HAP-1 (cell line): ENCODE data around the gene HMCES.
"Not testable (repeated sequence)": the region's sequence is repeated elsewhere in the genome, so short reads cannot be mapped to it uniquely, and the experiment has no call there.

Experiments
- DNase-seq, 2 experiments: peaks; one replicate each; pipeline ENCODE4 v3.0.0-alpha.2; 2016 to 2020; ENCODE audit warnings: low spot score in 2 of 2
- H3K27me3 ChIP-seq: fragments of 250-450 bp; sonication (Bioruptor Pico); 2 replicates; pipeline ENCODE4 v1.5.1; 2020; ENCODE audit warnings: low read depth, mild to moderate bottlenecking, moderate library complexity
- H3K36me3 ChIP-seq: fragments of 250-450 bp; sonication (Bioruptor Pico); replicated peaks from 2 replicates; pipeline ENCODE4 v1.5.1; 2020; ENCODE audit warnings: mild to moderate bottlenecking
- H3K4me1 ChIP-seq: fragments of 250-450 bp; sonication (Bioruptor Pico); 2 replicates; pipeline ENCODE4 v1.5.1; 2020; ENCODE audit warnings: mild to moderate bottlenecking
- H3K4me3 ChIP-seq: fragments of 250-450 bp; sonication (Bioruptor Pico); 2 replicates; pipeline ENCODE4 v1.5.1; 2020; ENCODE audit warnings: mild to moderate bottlenecking, moderate library complexity
- H3K9me3 ChIP-seq: fragments of 250-450 bp; sonication (Bioruptor Pico); 2 replicates; pipeline ENCODE4 v1.5.1; 2020; ENCODE audit warnings: mild to moderate bottlenecking, moderate library complexity
- in situ Hi-C: fragments of 300-500 bp; cut with MboI; formaldehyde crosslinking; loops from 3 replicates; pipeline ENCODE4 v1.14.3; 2020; ENCODE audit warnings: low sequenced_read_pairs, inconsistent platforms, mixed read lengths

Gene HMCES

DNA sequence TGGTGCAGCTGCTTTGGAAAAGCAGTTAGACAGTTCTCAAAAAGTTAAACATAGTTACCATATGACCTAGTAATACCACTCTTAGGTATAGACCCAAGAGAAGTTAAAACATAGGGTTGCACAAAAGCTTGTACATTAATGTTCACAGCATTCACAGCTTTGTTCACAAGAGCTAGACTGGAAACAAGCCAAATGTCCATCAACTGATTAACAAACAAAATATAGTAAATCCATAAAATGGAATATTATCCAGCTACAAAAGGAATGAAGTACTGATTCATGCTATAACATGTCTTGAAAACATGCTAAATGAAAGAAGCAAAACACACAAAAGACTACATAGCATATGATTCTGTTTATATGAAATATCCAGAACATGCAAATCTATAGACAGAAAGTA, 32.0 kb upstream of the HMCES start:
- in situ Hi-C loops = loop anchor here (5.0 kb wide), 1 partner anchor 274 kb away; no protein-coding TSS in a partner anchor

DNA sequence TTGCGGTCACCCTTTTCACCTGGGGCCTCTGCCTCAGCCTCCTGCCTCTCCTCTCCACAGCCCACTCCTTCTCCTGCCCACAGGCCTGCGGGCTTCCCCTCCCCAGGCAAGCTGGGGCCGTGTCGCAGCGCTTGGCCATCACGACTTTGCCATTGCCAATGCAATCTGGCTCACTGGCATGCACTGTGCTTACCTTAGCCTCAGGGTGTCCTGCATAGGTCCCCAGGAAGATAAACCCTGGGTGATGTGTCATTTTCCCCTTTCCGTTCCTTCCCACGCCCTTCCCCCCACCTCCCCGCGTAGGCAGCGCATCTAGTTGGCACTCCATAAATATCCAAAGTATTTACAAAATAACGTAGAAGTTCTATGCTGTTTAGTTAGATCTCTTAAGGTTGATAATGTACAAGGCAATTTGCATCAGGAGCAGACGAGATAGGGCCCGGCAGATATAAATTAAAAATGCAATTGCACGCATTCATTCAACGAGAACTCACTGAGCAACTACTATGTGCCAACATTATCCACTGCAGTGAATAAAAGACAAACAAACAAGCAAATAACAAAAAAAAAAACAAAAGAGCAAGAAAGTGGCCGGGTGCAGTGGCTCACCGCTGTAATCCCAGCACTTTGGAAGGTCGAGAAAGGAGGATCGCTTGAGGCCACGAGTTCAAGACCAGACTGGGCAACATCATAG, 30.2 kb upstream of the HMCES start:
- Histone ChIP-seq H3K36me3 (peaks cover 21% of the 10 kb centered on the region), H3K27me3 (no peaks in the 10 kb centered on the region), H3K4me1 (peaks cover 3% of the 10 kb centered on the region), H3K4me3 (peak overlapping the region; percentile 94), H3K9me3 (no peaks in the 10 kb centered on the region)
- in situ Hi-C loops = loop anchor here (5.0 kb wide), 1 partner anchor 276 kb away; no protein-coding TSS in a partner anchor
- no peak for DNase-seq

More for the DNA sequence above, 32.0 kb upstream of the HMCES start:
- no peak for DNase-seq
- no peak overlapping the region for H3K4me3 ChIP-seq
- H3K27me3 ChIP-seq = no peaks in the 10 kb centered on the region
- H3K36me3 ChIP-seq = peaks cover 4% of the 10 kb centered on the region
- H3K4me1 ChIP-seq = peaks cover 3% of the 10 kb centered on the region
- H3K9me3 ChIP-seq = no peaks in the 10 kb centered on the region

DNA sequence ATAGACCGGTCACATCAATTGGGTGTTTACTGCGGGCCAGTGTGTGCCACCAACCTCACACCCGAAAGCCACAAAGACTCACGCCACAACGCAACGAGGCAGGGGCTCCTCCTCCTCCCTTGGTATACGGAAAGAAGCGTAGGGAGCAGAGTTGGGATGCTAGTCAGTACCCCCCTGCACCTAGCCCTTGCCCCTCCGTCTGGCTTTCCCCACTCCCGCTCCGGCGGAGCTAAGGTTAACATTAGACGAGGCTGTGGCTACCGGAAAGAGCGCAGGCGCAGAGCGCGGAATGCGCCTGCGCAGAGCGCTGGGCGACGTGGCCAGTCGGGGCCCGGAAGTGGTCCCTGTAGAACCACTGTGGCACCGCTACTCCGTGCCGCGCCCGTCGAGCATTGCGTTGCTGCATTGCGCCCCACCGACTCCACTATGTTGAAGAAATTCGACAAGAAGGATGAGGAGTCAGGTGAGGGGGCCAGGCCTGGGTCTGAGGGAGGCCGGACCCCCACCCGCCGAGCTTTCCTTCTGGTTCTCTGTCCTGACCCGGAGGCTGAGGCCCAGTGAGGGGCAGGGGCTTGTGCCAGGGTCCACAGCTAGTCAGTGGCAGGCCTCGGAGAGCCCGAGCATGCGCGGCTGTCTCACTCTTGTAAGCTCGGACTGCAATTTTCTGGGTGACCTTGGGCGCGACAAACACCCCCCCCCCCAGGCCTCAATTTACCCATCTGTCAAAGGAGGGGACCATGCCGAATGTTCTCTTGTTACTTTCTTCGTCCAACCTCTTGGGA, 29.2 kb upstream of the HMCES start, which contains the start of gene COPG1:
TSS of gene COPG1 (plus strand) at position 323 of the 782 bp plus-strand sequence. CDS start at position 427, 104 bp downstream.
- Histone ChIP-seq H3K36me3 (peaks cover 27% of the 10 kb centered on the region), H3K9me3 (no peaks in the 10 kb centered on the region), H3K4me1 (peaks cover 3% of the 10 kb centered on the region), H3K27me3 (no peaks in the 10 kb centered on the region), H3K4me3 (peak within 1 kb of the TSS; percentile 94)
- DNase-seq = peak; percentile 80 to 89
- in situ Hi-C loops = loop anchor here (5.0 kb wide), 1 partner anchor 277 kb away; no protein-coding TSS in a partner anchor

DNA sequence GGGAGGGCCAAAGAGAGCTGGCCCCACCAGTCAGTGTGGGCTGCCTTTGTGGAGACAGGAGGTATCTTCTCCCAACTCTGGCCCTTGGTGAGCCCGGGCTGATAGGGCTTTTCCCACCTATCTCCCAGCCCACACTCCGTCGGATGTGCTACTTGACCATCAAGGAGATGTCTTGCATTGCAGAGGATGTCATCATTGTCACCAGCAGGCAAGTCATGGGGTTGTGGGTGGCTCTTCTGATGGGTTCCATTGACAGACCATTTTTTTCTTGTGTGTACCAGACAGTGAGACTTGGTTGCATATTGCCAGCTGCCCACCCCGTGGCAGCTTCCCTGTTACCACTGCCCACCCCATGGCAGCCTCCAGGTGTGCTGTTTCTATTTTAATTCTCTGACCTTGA, 25.9 kb upstream of the HMCES start:
- Histone ChIP-seq H3K4me3 (no peak overlapping the region), H3K36me3 (peaks cover 60% of the 10 kb centered on the region), H3K27me3 (no peaks in the 10 kb centered on the region), H3K4me1 (peaks cover 3% of the 10 kb centered on the region; the same call in 1 of the 2 replicates), H3K9me3 (no peaks in the 10 kb centered on the region)
- in situ Hi-C loops = no loop called here
- DNase-seq = no peak

DNA sequence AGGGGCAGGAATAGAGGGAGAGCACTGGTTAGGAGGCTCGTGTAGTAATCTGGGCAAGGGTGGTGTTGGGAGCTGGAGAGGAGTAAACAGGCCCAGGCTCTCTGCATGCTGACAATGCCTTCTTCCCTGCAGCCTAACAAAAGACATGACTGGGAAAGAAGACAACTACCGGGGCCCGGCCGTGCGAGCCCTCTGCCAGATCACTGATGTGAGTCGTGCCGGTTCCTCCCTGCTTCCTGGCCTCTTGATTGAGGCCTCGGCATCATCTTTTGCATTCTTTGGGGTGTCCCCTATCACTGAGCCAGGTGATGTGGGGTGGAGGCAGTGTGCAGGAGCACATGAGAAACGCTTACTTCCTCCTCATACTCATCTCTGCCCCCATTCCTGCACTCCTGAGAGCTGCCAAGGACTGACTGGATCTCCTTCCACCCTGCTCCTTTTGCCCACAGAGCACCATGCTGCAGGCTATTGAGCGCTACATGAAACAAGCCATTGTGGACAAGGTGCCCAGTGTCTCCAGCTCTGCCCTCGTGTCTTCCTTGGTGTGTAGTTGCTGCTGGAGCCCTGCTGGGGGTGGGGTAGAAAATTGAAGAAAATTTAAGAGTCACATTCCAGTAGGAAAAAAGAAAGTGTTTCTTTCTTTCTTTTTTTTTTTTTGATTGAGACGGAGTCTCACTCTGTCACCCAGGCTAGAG, 24.0 kb upstream of the HMCES start:
- no peak for DNase-seq
- H3K4me3 ChIP-seq = no peak overlapping the region
- H3K27me3 ChIP-seq = no peaks in the 10 kb centered on the region
- in situ Hi-C loops = no loop called here
- H3K4me1 ChIP-seq = peaks cover 3% of the 10 kb centered on the region; the same call in 1 of the 2 replicates
- H3K9me3 ChIP-seq = no peaks in the 10 kb centered on the region
- peaks cover 77% of the 10 kb centered on the region for H3K36me3 ChIP-seq

DNA sequence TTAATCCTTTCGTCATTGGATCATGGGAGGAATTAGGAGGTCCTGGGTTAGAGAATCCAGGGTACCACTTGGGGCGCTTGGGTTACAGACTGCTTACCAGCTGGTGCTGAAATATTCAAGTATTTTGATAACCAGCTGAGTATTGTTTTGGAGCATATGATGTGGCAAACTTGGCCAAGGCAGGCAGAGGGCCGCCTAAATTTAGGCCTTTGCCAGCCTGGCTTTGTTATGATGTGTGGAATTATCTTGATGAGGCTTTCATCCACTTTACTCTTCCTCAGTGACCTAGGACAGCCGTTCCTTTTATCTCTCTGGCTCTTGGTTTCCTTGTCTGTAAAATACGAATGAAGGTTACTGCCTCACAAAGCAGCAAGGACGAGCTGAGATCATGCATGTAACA, 22.4 kb upstream of the HMCES start:
- Histone ChIP-seq H3K9me3 (no peaks in the 10 kb centered on the region), H3K27me3 (no peaks in the 10 kb centered on the region), H3K4me3 (no peak overlapping the region), H3K36me3 (peaks cover 93% of the 10 kb centered on the region), H3K4me1 (no peaks in the 10 kb centered on the region)
- DNase-seq = no peak
- in situ Hi-C loops = no loop called here

DNA sequence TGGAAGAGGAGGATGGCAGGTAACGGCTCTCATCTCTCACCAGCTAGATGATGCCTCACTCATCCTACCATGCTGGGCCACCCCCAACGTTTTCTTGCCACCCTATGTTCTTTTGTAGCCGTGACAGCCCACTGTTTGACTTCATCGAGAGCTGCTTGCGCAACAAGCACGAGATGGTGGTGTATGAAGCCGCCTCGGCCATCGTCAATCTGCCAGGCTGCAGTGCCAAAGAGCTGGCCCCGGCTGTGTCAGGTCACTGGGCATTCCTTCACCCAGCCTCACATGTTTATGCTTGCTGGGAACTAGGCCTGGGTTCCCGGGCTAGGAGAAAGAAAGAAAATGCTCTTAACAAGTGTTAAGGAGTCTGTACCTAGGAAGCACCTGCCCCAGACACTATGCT, 21.1 kb upstream of the HMCES start:
- H3K36me3 ChIP-seq = peaks cover 93% of the 10 kb centered on the region
- in situ Hi-C loops = no loop called here
- H3K4me3 ChIP-seq = no peak overlapping the region
- DNase-seq = no peak
- H3K4me1 ChIP-seq = no peaks in the 10 kb centered on the region
- no peaks in the 10 kb centered on the region for H3K27me3 ChIP-seq
- no peaks in the 10 kb centered on the region for H3K9me3 ChIP-seq

DNA sequence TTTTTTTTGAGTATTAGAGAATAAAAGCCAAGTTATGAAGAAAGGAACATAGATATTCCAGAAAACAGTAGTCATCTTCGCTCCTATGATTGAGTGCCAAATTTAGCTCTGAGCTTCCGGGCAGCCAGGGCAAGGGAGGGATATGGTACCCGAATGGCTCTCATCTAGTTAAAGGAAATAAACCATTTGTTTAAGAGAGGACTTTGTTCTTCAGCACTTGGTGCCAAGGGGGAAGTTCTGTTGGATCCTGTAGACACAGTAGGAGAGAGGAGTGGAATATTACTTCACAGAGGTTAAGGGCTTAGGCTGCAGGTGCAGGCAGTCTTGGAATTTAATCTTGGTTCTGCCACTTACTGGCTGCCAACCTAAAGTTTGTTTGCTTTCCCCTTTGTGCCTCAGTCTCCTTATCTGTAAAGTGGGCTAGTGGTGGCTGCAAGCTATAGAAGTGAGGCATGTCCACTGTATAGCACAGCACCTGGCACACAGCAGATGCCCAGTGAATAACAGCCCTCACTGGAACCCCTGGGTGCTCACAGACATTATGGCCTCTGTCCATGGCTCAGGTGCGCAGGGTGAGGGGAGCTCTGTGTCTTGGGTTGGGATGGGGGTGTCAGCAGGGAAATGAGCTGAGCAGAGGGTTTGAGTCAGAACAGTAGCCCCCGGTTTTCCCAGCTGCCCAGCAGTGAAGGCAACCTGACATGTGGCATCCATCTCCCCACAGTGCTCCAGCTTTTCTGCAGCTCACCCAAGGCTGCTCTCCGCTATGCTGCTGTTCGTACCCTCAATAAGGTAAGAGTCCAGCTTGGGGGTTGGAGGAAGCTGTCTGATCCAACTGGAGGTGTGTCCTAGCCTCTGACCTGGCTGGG, 18.8 kb upstream of the HMCES start:
- H3K4me3 ChIP-seq = no peak overlapping the region
- H3K4me1 ChIP-seq = no peaks in the 10 kb centered on the region
- DNase-seq = no peak
- no peaks in the 10 kb centered on the region for H3K27me3 ChIP-seq
- H3K9me3 ChIP-seq = no peaks in the 10 kb centered on the region
- peaks cover 94% of the 10 kb centered on the region for H3K36me3 ChIP-seq
- in situ Hi-C loops = no loop called here

DNA sequence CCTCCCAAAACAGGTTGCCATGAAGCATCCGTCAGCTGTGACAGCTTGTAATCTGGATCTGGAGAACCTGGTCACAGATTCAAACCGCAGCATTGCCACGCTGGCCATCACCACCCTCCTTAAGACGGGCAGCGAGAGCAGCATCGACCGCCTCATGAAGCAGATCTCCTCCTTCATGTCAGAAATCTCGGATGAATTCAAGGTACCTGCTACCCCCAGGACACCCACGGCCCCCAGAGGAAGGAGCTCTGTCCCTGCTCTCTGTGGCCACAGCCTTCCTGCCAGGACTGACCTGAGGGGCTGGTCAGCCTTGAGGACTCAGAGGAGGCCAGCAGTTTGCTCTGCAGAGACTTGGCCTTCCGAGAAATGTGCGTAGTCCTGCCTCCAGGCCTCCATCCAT, 18.1 kb upstream of the HMCES start:
- DNase-seq = no peak
- in situ Hi-C loops = no loop called here
- no peaks in the 10 kb centered on the region for H3K27me3 ChIP-seq
- H3K36me3 ChIP-seq = peaks cover 94% of the 10 kb centered on the region
- H3K4me1 ChIP-seq = no peaks in the 10 kb centered on the region
- H3K9me3 ChIP-seq = no peaks in the 10 kb centered on the region
- H3K4me3 ChIP-seq = no peak overlapping the region

DNA sequence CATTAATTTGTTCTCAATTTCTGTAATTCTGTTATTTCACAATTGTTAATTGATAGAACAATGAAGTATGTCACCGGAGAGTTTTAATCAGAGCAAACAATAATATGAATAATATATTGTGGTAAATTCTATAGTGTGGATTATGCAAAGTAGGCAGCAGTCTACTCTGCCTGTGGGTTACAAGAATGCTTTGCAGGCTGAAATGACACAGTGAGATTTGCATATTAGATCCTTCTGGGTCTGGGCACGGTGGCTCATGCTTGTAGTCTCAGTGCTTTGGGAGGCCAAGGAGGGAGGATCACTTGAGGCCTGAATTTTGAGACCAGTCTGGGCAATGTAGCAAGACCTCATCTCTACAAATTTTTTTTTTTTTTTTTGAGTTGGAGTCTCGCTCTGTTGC, 16.8 kb upstream of the HMCES start:
- no peak for DNase-seq
- in situ Hi-C loops = no loop called here
- H3K9me3 ChIP-seq = no peaks in the 10 kb centered on the region
- no peaks in the 10 kb centered on the region for H3K4me1 ChIP-seq
- H3K36me3 ChIP-seq = peaks cover 94% of the 10 kb centered on the region
- H3K4me3 ChIP-seq = no peak overlapping the region
- H3K27me3 ChIP-seq = no peaks in the 10 kb centered on the region

DNA sequence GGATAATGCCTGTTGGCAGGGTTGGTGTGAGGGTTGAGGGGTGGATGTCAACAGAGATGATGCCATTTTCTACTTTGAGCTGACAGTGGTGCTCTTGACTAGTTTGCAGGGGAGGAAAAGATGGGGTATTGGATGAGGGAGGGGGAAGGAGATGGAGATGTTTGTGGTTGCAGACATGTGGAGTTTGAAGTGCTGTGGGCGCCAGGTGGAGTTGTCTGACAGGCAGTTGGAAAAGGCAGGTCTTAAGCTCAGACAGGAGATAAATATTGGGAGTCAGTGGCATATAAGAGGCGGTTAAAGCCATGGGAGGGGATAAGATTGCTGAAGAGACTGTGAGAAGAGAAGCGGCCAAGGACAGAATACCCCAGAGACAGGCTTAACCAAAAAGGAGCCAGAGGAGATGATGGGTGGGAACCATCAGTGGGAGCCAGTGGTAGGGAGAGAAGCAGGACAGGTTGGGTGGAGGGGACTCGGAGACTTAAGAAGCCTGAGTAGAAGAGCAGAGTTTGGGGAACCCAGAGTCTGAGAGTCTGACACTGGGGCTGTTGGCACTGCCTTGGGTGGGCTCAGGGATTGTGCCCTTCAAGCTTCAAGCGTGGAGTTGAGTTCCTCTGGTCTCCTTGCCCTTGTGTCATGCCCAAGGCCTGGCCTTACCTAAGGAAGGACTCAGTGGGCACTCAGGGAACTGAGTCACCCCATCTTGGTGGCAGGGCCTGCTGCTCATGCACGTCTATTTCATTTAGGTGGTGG, 15.3 kb upstream of the HMCES start:
- no peak for DNase-seq
- no peaks in the 10 kb centered on the region for H3K4me1 ChIP-seq
- H3K9me3 ChIP-seq = no peaks in the 10 kb centered on the region
- no peaks in the 10 kb centered on the region for H3K27me3 ChIP-seq
- in situ Hi-C loops = no loop called here
- no peak overlapping the region for H3K4me3 ChIP-seq
- peaks cover 94% of the 10 kb centered on the region for H3K36me3 ChIP-seq

DNA sequence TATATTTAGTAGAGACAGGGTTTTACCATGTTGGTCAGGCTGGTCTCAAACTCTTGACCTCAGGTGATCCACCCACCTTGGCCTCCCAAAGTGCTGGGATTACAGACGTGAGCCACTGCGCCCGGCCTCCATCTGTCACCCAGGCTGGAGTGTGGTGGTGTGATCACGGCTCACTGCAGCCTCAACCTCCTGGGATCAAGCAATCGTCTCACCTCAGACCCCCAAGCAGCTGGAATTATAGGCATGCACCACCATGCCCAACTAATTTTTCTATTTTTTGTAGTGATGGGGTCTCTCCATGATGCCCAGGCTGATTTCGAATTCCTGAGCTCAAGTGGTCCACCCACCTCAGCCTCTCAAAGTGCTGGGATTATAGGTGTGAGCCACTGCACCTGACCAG, 13.7 kb upstream of the HMCES start:
- H3K4me3 ChIP-seq, DNase-seq, in situ Hi-C loops: not testable (repeated sequence)

More for the DNA sequence above, 13.7 kb upstream of the HMCES start:
- not testable (repeated sequence) for H3K9me3 ChIP-seq, H3K4me1 ChIP-seq, H3K27me3 ChIP-seq
- H3K36me3 ChIP-seq = peaks cover 95% of the 10 kb centered on the region
